NCI-H146 treated with DMSO at 0.1 percent for 48 hours (cell line): ENCODE data around the gene MSANTD1.

Experiments used
- DNase-seq: peaks from one replicate; lab custom pipeline; 2025; ENCODE audit not compliant: unreplicated experiment; lab: John Stamatoyannopoulos, UW

The MSANTD1 gene

DNA sequence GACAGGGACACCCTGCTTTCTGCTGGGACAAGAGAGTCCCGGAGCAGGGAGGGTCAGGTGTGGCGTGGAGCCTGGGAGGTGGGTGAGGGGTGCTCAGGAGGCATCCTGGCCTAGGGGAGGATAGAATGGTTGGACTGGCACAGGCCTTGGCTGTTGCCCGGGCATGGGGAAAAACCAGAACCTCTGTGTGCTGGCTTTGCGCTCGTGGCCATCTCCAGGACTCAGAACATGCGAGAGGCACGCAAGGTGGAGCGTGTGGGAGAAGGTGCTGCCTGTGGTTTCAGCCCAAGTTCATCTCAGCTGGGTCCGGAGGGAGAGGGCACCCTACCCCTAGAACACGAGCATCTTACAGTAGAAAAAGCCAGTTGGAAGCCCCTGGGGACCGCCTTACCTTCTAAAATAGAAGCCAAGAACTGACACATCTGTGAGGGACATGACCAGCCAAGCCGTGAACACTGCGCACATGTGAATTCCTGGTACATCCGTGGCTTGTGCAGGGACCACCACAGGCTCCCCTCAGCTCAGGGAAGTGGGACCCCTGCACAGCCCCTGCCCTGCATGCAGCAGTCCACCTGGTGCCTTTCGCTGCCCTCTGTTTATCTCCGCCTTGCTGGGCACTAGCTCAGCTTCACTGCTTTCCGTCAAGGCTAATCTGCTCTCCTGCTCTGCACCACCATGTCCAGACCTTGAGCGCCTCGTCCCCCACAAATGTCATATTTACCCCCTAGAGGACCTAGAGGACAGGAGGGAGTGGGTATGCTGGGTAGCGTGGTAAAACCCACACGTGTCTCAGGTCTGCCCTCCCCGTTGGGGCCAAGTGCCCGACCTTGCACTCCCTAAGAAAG, 13.5 kb downstream of the MSANTD1 start:
- no peak for DNase-seq

DNA sequence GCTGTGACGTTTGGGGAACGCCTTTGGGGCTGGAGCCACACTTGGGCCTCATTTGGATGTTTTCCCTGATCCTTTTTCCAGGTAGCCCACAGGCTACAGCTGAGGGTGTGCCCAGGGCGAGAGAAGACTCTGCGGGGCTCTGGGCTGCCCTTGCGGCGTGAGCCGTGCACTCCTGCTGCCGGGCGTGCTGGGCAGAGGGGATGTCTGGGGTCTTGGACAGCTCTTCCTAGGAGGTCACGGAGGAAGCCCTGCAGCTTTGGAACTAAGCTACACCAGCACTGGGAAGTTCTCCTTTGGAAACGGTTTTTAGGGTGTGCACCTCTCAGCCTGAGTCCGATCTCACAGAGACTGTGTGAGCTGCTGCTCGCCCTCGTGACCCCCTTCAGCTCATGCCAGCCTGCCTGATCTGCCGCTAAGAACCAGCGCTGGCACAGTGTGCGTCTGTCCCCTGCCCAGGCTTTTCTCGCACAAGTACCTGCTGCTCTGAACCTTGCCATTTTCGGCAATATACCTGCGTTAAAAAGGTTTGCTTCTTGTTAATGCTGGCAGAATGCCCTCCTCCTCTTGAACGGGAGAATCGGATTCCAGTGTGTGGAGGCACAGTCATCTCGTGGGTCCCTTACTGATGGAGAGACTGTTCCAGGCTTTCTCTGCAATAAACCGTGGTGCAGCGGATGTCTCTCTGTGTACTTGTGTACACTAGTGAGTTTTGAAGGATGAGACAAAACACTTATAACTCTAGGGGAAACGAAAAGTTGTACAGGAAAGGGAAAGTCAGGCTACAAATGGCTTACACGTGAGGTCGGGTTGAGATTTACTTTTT, 14.3 kb downstream of the MSANTD1 start:
- no peak for DNase-seq

DNA sequence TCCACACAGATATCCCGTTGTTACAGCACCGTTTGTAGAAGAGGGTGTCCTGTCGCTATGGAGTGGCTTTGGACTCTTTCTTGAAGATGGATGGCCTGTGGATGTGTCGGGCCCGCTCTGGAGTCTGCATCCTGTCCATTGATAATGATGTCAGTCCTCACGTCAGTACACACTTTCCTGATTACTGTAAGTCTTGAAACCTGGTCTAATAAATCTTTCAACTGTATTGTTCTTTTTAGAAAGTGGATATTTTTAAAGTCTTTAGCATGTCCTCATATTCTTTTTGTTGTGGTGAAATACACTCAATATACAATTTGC, 14.9 kb downstream of the MSANTD1 start:
- no peak for DNase-seq

DNA sequence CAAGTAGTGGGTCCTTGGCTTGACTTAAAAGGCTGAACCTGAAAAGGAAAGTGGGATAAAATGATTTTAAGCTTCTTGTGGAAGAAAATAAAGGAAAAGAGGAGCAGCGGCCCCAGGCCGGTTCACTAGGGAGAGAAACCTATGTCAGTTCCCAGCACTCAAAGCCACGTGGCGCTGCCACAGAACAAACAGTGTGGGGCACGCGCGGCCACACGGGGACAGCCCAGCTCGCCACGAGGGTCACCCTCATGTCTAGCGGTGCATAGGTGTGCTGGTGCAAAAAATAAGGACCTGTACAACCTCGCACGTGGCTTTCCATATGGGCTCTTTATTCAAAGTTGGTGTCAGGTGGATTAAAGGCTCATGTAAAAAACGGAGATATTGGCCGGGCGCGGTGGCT, 17.1 kb downstream of the MSANTD1 start:
- DNase-seq, result no peak

DNA sequence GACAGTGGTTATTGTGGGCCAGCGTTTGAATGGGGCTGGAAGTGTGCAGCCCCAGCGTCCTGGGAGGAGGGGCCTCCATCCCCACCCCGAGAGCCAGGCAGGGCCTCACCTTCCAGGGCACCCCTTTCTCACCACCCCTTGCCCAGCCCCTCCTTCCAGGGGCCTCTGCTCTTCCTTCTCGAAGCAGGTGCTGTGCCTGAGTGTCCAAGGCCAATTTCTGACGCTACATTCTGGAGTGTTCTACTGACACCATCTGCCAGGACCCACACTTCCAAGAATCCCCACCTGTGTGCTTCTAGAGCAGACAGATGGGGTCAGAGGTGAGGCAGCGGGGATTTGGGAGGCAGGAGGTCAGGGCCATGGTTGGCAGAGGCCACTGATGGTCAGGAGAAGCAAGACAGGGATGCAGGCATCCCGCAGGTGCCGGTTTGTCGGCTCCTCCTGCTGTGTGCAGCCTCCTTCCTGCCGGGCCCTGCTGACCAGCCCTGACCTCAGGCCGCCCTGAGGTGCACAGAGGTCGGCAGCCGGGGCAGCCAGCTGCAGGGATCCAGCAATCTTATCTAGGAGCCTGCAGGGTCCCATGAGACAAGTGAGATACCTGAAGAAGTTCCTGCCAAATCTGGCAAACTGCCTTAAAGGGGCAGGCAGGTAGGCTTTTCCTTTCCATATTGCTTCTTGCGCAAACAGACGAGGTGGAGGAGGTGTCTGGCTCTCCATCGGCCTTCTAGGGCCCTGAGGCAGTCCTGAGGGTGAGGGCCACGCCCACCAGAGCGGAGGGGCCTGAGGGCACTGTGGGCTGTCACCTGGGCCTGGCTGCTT, 18.8 kb downstream of the MSANTD1 start:
- no peak for DNase-seq

DNA sequence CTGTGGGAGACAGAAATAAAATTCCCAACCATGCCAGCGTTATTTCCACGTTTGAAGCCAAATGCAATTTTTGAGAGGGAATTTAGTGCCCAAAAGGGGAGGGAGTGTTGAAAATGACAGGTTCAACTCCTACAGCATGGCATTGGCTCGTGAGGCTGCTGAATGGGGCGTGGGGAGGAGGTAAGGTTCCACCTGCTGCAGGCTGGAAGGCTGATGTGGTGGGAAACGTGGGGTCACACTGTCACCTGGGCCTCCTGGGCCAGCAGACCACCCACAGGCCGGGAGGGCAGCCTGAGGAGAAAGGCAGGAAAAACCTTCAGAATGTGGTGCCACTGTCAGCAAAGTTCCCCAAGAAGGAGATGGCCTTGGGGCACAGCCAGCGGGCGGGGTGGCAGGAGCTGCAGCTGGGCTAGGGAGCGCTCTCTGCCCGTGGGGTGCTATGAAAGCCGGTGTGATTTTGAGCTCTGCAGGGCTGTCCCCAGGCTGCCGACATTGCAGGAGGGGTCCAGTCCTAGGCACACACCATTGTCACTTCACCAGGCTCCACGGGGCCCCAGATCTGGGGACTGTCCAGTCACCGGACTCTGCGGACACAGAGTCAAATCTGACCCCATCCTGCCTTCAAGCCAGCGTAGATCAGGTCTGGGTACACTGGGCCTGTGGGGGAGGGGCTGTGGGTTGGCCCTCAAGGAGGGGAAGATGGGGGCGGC, 19.6 kb downstream of the MSANTD1 start:
- no peak for DNase-seq

DNA sequence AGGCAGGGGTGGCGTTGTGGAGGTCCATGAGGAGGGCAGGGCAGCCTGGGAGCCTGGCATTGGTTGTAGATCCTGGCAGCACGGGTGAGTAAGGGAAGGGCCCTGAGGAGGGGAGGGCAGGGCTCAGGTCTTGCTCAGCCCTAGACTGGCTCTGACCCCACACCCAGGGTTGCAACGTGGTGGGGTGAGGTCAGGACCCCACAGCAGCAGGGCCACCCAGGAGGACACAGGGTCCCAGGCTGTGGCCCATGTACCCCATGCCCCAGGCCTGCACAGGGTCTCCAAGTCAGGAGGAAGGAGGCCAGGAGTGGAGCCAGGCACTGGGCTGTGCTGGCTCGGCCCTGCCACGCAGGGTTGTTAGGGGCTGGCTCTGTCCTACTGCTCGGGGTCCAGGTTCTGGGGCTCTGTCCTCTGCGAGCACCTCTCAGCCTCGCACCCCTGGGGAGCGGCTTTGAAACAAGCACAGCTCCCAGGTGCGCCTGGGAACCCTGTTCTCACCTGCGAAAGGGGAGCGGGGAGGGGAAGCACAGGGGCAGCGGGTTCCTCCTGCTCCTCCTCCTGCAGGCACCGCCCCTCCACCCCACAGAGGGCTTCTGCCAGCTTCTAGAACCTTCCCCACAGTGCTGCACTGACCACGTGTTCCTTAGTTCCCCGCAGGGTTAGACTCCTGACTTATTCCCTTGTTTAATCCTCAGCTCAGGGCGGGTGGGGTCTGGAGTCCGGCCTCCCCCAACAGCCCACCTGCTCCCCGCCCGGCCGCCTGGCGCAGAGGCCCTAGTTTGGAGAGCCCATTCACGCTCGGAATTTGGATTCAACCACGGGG, 20.4 kb downstream of the MSANTD1 start:
- DNase-seq, result no peak

DNA sequence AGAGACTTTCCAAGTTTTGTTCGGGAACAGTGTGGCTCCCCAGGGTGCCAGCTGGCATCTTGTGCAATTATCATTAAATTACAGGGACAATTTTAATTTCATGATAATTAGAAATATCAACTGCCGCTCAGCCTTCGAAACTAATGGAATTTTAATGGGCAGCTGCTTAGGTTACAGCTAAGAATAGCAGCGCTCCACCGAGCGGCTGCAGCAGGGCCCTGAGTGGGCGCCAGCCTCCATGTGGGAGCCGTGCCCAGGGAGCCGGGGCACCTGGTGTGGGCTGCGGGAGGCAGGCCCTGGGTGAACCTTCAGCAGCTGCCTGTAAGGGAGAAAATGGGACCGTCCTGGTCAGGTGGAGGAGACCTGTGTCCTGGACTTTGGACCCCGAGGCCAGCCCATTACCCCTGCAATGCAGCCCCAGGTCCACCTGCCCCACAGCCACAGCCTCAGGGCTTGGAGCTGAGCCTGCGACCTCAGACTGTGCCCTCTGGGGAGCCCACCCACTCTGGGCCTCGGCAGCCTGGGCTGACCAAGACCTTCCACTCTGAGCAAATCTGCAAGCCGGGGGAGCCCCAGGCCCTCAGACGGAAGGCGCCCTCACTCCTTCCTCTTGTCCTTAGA, 21.1 kb downstream of the MSANTD1 start:
- DNase-seq, result no peak

DNA sequence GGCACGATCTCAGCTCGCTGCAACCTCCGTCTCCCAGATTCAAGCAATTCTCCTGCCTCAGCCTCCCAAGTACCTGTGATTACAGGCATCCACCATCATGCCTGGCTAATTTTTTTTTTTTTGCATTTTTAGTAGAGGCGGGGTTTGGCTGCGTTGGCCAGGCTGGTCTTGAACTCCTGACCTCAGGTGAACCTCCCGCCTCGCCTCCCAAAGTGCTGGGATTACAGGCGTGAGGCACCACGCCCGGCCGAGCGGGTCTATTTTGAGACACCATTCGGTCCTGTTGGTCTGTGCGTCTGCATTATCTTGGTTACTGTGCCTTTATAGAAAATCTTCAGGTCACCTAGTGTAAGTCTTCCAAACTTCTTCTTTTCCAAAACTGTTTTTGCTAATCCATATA, 22.2 kb downstream of the MSANTD1 start:
- no peak for DNase-seq

DNA sequence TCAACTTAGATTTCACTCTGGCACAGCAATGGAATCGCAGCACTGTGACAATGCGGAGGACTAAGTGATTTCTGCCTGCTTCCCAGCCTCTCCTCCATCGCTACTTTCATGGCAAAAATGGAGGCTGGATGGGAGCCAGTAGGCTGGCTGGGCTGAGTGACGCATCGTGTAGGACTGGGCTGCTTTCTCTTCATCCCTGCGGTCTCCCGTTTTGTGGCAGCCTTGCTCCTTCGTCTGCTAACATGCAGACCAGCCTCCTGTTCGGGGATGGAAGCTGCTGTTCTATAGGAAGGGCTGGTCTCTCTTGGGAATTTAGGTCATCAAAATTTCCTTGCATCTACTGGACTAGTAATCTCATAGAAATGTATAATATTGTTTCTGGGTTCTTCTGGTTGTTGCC, 28.0 kb downstream of the MSANTD1 start:
- no peak for DNase-seq

DNA sequence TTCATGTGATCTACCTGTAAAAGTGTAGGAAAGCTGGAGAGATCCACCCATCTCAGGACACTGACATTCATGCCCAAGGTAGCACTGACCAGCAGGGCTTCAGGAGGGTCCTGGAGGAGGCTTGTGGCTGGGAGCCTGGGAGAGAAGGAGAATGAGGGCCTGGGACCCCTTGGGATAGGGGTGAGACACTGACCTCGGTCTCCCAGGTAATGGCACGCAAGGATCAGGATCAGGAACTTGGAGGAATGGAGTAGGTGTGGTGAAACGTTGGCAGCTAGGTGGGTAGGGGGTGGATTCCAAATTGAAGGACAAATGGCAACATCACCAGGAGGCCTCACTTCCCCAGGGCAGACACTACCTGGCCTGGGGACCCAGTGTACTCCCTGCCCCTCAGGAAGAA, 31.5 kb downstream of the MSANTD1 start:
- DNase-seq, result no peak

DNA sequence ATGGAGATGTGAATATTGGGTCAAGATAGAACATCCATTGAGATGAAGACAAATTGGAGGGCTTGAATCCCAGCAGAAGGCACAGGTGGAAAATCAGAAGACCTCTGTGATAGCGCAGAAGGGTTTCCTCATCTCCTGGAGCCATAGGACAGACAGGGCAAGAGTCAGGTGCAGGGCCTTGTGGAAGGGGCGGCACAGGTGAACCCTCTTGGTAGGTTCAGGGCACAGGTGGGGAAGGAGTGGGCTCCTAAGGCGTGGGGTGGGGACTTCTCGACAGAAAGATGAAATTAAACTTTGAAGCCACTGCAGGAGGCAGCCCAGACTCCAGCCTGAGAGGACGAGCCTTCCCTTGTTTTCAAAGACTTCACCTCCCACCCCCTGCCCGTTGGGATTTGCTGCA, 34.5 kb downstream of the MSANTD1 start:
- DNase-seq, result no peak

DNA sequence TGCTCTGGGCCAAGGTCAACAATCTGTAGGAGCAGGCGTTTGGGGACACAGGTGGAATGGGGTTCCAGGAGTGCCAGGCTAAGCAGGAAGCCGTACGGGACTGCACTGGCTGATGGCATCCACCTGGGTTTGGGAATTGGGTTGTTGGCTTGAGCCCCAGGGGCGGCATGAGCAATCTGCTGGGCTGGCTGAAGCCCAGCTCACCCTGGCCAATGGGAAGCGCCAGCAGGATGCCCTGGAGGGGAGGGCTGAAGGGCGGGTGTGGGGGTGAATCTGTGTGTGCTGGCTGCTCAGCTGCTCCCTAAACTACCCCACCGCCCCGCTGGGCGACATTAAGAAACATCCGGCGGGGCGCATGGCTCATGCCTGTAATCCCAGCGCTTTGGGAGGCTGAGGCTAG, 35.0 kb downstream of the MSANTD1 start:
- no peak for DNase-seq

DNA sequence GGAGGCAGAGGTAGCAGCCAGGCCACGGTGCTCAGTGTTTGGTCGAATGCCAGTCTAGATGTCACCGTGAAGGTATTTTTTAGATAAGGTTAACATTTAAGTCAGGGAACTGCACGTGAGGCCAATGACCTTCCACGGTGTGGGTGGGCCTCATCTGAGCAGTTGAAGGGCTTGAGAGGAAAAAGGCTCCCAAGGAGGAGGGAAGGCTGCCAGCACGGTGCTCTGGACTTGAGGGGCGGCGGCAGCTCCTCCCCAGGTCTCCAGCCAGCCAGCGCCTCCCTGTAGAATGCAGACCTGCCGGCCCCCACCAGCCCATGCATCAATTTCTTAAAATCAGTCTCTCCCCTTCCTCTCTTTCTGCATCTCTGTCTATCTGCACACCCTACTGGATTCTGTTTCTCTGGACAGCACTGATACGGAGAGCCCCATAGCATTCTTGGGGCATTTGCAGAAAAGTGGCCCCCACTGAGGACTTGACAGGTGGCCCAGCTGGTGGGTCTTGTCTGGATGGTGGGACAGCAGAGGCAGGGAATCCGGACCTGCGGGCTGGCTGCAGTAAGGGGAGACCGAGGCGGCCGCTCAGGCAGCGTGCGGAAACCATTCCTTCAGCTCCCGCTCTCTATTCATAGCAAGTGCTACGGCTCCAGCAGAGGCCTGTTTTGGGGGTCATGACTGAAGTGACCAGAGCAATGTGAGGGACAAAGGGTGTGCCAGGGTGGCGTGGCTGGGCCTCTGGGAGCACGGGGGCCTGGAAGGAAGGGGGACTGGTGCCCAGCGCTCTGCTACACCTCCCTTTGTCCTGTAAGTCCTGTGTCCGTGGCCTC, 36.0 kb downstream of the MSANTD1 start:
- no peak for DNase-seq

DNA sequence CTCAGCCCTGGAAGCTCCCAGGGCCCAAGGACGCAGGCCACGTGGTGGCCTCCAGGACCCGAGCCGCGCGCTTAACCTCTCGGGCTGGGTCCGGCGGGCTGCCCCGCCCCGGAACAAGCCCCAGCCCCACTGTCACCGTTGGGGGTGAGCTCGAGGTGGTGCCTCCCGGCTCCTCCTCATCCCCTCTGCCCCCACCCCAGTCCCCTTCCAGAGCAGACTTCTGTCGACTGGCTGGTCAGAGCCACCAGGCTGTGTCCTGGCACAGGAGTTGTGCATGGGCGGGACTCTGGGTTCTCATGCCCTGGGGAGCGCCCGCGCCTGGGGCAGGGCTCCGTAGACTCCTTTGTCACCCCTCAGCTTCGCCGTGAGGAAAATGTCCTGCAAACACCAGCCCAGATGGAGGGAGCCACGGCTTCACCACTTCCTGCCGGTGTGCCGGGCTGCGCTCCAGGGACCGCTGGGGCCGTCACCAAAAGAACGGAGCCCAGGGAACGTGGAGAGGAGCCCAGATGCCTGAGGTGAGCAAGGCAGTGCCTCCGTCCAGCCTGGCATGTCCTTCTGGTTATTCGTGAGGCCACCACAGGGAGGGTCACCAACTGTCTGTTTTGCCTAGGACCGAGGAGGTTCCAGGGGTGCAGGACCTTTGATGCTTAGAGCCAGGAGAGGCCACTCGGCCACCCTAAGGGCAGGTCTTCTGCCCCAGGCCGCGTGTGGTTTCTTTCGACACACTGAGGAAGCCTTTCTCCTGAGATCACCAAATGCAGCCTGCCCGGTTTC, 36.8 kb downstream of the MSANTD1 start:
- no peak for DNase-seq

DNA sequence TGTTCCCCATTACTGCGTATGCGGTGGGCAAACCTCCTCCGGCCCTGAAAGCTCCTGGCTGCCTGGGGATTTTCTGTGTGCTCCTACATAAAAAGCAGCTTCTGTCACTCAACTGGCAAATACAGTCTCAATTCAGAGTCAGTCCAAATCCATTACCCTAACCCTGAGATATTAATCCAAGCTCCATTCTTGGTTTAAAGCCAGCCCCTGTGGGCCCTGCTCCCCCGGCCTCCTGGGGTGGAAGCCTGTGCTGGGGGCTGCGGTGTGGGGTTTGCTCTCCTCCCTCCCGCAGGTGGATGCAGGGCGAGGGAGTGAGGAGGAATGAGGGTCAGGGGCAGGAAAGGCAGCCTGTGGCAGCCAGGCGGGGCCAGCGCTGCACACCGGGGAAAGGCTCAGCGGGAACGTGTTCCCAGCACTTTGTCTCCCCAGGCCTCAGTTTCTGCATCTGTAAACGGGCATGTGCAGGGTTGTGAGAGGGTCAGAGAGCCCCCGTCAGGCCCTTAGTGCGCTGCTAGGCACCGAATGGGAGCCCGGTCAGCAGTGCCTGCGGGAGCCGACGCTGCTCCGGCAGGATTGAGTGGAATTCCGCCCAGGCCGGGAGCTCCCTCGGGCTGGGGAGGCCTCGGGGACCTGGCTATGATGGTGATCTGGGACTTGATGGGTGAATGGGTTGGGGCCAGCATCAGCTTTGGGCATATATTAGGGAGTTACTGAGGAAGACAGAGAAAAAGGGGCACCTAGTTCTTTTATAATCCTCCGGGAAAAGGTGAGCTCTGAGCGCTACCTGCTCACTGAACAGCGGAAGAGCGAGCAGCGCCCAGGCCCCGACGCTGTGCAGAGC, 37.6 kb downstream of the MSANTD1 start:
- DNase-seq, result no peak

DNA sequence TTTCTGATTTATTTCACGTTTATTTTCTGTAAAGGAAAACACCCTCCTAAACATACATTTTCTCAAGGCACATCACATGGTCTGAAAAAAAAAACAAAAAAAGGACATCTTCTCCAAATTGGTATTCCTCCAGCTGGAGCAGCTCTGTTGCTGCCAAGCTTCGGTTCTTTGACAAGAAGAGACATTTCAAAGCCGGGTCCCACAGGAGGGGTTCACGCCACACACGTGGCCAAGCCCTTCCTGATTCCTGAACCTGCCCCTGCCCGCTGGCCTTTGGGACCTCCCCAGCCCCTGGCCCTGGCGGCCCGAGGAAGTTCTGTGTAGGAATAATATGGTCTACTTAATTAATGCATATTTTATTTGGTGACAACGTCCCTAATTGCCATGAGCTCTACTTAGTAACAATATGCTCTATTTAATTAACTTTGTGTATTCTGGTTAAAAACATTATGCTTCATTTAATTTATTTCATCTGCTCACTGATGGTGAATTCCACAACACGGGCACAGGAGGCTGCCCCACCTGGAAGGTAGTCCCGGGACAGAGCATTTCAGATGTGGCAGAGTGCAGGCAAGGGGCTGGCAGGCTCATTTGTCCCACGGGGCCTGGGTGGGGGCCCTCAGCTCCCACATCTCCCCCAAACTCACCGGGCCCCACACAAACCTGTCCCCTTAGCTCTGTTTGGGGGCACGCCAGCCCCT, 38.5 kb downstream of the MSANTD1 start:
- no peak for DNase-seq
